HG02759 (cell line): ENCODE results near the gene CALY.

Source experiments
- ATAC-seq: cut with Tn5 transposase; IDR thresholded peaks from one replicate; pipeline ENCODE4 v1.9.1; 2021; ENCODE audit warnings: mild to moderate bottlenecking, moderate library complexity; ENCODE audit not compliant: unreplicated experiment

Gene CALY

GRCh38 chr10:133293810-133294119 is 42.9 kb downstream of the CALY start:
- ATAC-seq = no peak

DNA sequence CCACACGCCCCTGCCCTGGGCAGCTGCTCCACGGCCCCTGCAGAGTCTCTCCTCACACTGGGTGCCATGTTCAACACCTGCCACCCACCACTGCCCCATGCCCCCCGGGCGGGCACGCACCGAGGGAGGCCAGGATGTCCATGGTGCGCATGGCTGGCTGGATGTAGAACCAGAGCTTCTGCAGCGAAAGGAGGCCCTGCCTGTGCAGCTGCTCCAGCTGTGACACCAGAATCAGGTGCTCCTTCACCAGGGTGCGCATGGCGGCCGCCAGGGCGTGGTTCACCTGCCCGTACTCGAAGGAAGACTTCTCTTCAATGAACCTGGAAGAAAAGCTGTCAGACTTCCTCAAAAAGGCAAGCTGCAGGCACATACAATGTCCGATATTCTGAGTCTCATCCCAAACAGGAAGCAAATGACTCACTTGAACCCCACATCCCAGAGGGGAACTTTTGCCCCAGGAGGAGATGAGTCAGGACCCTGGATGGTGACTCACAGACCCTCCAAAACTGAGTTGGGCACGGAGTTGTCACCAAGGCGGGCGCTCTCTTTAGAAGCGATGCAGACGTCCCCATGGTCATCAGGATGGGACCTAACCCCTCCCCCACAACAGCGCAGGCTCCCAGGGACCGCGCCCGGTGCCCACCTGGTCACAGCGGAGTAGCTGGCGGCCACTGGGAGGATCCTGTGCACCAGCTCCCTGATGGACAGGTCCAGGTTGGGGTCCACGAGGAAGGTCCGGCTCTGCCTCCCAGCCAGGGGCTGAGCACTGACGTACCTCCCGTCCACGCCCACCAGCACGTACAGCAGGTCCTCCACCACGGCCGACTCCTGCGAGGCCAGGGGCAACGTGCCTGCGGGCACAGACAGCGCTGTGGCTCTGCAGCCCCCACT is 43.5 kb downstream of the CALY start:
- ATAC-seq = no peak

DNA sequence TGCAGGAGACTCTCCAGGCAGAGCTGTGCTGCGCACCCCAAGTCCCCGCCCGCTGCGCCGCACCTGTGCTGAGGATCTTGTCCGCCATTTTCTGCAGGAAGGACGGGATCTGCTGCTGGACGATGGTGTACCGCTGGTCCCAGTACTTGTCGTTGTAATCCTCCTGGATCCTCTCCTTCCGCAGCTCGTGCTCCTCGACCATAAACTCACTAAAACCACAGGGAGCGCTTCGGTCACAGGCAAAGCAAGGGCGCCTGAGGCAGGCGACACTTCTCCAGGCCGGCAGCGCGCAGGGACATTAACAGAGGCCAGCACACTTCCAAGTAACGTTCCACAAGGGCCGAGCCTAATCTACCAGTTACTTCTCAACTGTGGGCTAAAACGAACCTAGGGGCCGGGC is 46.9 kb downstream of the CALY start:
- ATAC-seq = no peak

DNA sequence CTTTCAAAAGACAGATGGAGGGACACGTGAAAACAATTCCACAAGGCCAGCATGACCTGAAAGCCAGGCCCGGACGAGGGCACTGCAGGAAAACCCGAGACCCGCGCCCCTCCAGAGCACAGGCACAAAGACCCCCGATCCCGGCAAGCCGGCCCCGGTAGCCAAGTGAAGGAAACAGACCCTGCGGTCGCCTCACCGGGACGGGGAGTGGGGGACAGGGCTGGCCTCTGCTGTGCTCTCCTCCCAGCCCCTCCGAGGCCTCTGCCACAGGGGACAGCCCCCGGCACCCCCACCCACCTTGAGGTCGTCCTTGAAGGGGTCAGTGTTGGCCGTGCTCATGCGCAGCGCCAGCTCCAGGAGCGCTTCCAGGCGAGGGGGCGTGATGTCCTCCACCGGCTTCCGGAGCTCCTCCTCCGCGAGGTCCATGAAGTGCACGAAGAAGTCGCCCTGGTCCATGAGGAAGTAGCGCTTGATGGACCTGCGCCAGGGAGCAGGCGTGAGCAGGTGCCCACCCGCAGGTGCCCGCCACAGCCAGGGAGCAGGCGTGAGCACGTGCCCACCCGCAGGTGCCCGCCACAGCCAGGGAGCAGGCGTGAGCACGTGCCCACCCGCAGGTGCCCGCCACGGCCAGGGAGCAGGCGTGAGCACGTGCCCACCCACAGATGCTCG is 48.7 kb downstream of the CALY start:
- no peak for ATAC-seq

- no peak for ATAC-seq
These were observed 50.3 kb downstream of the CALY start for GRCh38 chr10:133286366-133286765.

DNA sequence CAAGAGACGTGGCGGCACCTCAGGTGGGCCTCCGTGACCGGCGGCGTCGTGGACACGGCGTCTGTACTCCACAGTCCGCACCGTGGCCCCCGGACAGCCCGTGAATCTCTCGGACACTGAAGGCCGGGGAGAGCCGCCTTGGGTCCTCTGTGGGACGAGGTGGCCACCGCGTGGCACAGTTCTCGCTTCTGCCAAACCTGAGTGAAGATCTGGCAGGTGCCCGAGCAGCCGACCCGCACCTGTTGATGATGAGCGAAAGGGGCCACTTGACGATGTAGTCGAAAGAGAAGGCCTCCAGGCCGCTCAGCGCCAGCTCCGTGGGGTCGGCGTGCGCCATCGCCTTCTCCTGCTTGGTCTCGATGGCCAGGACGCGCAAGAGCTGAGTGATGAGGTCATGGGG is 51.5 kb downstream of the CALY start:
- no peak for ATAC-seq

DNA sequence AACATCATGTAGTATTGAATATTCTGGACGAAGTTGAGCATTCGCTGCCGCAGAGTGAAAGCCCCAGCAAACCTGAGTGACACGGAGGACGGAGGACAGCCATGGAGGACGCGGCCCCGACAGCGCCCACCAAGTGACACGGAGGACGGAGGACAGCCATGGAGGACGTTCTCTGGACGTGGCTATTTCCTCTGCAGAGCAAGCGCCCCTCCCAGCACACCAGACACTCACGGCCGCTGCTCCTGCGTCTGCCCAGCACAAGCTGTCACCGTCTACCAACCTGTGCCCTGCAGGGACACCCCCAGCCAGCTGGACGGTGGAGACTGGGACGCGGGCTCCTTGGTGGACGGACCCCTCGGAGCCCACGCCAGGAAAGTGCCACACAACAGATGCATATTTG is 52.8 kb downstream of the CALY start:
- ATAC-seq = no peak

DNA sequence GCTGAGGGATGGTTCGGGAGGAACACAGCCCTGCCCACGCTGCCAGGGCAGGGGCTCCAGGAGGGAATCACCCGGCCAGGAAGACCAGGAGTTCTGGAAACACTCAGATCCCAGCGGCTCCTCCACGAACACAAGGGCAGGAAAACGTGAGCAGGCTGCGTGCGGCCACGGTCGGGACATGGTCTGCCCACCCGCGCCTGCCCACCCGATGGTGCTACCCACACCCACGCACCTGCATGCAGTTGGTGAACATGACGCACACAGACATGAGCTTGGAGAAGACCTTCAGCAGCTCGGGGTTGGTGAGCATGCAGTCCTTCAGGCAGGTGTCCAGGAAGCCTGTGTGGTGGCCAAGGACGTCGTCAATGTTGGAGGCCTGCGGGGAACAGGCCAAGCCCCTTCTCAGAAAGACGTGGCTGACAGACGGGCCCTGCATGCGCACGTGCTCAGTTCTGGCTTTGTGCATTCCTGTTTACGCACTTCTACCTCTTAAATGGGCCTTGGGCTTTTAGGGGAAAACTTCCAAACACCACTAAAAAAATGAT is 53.8 kb downstream of the CALY start:
- ATAC-seq = no peak

DNA sequence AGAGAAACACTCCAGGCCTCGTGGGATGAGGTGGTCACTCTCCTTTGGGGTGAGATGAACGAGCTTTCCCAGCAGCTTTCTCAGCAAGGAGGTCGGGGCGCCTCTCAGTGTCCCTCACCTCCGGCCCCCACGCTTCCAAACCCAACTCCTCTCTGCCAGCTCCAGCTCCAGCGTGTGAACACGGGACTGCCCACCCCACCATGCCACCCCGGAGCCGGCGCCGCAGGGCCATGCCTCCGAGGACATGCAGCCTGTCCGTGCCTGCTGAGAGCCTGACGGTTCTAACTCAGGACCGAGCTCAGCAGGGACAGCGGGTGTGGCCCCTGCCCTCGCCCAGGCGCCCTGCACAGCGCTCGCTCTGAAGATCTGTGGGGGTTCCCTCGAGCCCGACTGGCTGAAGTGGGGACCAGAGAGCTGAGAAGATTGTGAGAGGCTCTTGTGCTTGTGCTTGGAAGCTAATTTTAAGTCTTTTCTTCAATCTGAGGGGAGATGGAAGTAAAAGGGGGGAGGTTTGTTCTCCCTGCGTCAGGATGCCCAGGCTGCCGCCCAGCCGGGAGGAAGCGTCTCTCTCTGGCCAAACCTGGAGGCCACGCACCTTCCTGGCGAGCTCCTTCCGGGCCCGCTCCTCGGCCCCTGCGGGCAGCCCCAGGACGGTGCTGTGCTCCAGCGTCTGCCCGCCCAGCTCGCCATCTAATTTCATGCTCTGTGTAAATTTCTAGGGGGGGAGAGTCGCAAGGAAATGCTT is 54.9 kb downstream of the CALY start:
- ATAC-seq = no peak

DNA sequence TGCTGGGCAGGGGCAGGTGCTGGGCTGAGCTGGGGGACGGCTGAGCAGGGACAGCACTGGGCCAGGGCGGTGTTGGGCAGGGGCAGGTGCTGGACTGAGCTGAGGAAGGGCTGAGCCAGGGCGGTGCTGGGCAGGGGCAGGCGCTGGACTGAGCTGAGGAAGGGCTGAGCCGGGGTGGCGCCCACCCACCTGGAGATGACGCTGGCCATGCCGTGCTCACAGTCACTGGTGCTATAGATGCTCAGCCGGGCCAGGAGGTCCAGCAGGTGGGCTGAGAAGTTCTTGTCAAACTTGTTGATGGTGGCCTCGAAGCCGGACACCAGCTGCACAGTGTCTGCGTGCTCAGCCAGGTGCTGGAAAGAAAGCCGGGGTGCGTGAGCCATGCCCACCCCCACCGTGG is 55.6 kb downstream of the CALY start:
- no peak for ATAC-seq

DNA sequence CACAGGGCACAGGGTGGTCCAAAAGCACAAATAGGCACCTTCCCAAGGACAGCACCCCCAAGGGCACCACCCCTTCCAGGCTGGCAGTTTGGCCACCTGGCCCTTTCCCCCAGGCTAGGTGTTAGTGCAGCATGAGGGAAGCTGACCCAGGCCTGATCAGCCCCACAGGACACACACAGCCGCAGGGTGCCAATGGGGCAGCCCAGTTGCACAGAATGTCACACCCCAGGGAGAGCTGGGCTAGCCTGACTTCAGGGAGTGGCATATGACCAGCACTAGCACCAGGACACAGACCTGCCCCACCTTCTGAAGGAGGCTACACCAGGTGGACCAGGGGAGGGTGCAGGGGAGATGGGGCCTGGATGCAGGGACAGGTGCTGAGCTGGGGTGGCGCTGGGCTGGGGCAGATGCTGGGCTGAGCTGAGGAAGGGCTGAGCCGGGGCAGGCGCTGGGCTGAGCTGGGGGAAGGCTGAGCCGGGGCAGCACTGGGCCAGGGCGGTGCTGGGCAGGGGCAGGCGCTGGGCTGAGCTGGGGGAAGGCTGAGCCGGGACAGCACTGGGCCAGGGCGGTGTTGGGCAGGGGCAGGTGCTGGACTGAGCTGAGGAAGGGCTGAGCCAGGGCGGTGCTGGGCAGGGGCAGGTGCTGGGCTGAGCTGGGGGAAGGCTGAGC is 56.2 kb downstream of the CALY start:
- no peak for ATAC-seq

DNA sequence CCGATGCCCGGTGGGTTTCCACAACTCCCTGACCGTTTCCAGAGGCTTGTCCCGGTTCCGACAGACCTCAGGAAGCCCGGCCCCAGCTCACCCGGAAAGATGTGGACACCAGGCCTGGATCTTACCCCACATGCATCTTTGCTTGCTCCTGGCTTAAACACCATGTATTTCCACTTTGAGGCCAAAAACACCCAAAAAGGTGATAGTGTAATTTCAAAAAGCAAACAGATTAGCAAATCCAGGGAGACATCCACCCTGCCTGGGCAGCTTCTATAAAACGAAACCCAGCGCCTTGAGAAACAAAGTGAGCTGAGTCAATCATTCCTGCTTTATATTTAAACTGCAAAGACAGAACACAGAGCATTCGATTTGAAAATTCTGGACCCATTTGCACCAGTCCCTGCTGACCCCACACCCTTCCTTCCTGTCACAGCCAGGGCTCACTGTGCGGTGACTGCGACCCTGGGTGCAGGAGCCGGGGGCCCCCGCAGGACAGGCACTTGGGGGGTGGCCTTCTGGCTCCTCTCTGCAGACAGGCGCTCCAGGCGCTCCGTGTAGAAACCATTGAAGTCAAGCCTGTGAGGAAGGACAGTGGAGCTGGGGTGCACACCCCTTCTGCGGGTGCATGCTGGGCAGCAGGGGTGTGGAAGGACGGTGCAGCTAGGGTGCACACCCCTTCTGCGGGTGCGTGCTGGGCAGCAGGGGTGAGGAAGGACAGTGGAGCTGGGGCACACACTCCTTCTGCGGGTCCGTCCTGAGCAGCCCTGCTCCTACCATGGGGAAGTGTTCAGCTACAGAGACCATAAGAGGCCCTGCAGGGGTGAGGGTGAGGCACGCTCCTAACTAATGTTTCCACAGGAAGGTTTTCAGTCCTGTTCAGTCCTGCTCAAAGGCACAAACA is 57.1 kb downstream of the CALY start:
- no peak for ATAC-seq

DNA sequence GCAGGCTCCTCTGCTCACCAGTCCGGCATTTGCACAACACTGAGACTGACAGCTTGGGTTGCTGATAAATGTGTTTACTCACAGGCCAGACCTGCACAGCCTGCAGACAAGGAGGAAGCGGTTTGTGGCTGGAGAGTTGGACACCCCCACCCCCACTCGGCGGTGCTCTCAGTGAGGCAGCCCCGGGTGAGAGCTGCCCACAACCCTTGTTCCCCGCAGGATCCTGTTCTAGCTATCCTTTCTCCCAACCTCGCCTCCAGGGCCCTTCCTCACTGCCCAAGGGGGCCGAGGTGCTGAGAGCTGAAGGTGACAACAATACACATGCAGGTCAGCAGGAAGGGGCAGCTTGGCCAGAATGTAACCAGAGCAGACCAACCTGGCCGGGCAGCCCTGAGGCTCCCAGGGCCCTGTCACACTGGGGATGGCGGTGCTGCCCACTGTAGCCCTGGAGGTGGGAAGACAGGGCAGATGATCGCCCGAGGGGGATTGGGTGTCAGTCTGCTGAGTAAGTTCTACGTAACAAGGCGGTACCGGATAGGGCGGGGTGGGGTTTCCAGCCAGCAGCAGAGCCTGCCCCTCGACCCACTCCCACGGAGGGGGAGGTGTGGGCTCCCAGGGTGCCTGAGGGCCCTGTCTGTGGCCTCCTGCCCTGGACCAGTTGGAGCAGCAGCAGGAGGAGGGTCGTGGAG is 58.0 kb downstream of the CALY start:
- peak; percentile 43 for ATAC-seq

DNA sequence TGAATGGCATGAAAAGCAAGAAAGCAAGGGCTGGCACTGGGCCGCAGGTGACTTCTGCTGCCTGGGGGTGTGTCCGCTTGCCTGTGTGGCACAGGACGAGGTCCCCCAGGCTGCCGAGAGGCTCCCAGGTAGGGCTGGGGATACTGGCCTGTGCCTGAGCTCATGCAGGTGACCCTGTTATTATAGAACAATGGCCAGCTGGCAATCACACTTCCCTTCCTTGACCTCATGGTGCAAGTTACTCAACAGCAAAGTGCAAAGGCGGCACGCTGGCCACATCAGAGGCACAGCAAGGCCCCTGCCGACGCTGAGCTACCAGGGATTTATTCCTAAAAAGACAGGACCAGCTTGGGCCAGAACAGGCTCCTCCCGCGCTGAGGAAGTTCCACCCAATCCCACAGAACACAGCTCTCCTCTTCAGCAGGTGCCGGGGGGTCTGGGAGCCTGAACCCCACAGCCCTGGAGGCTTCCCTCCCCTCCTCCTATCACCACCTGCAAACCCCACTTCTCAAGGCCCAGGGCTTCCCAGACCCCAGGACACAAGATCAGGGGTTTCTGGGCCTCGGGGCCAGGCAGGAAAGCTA is 58.6 kb downstream of the CALY start:
- ATAC-seq = no peak

DNA sequence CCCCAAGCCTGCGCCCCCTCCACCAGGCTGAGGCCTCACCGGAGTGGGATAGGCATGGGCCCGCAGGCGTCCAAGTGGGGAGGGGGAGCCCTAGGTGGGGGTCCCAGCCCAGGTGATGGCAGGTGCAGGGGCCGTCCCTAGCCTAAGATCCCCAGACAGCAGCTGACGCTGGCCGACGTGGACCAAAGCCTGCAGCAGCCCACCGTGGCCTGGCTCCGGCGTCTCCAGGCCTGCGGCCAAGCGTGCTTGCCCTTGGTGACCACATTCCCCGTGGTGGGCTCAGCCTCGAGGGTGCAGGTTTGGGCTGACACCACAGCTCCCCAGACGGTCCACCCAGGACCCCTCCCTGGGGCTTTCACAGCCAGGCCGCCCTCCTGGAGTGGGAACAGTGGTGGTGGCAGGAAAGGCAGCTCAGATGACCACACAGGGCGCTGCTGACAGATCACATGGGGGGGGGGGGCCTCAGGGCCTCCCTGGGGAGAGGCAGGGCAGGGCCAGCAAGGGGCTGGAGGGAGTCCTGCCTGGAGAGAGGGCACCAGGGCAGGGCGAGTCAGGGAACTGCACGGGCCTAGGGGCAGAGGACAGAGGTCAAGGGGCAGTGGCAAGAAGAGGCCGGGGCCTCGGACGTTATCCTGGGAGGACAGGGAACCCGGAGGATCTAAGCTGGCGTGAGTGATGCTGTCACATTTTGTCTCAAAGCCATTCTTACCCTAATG is 59.3 kb downstream of the CALY start:
- ATAC-seq = no peak

DNA sequence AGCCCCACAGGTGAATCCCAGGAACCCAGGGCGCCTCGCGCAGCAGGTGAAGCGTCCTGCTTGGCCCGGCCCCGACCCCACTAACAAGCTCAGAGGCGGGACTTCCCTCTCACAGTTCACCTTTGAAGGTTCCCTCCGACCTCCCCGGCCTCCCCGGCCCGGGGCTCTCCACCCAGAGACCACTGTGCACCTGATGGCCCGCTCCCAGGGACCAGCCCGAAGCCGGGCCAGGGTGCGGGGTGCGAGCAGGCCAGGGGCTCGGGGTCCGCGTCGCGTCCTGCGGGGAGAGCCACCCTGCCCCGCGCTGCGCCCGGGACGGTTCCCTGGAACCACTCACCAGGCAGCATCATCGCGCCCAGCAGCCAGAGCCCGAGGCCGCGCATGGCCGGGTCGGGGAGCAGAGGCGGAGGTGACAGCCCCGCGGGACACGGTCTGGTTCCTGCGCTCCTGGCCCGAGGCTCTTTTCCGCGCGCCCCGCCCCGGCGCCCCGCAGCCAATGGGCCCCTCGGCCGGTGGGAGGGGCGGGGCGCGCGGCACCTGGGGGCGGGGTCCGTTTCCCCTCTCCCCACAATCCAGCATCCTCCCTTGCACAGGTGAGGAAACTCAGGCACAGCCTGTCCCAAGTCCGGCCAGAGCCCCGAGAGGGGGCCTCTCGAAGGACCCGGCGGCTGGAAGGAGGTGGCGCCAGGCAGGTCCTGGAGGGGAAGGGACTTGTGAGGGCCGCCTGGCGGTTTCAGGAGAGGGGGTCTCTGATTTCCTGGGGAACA is 60.1 kb downstream of the CALY start, which contains the start of gene ADAM8:
Gene ADAM8, minus strand, starts transcription at position 434 of the 767 bp plus-strand sequence. Its CDS starts 51 bp downstream, at position 383.
- ATAC-seq = peak; percentile 48

DNA sequence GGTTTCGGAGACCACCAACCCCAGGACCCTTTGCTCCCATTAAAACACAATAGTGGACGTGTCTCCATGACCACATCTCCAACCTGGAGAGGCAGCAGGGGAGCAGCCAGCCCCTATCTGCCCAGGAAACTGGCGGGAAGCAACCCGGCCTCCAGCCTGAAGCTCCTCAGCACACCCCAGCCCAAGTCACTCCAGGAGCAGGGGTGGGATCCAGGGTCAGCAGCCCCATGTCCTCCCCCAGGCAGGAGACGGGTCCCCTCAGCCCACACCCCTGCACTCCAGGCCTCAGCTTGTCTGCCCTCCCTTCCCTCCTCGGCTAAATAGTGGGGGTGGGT is 60.6 kb downstream of the CALY start:
- no peak for ATAC-seq

GRCh38 chr10:133275684-133276092 is 61.0 kb downstream of the CALY start:
- ATAC-seq = peak; percentile 36
